GM10248 (cell line): ENCODE results near the gene LUZP2.
"Not testable (repeated sequence)": the region's sequence is repeated elsewhere in the genome, so short reads cannot be mapped to it uniquely, and the experiment has no call there.

Experiments used
- CTCF ChIA-PET: fragments of 300-600 bp; sonication (Branson Sonifier 250); formaldehyde crosslinking; extraction: SDS; loops from one replicate; lab custom pipeline; 2021; ENCODE audit warnings: antibody characterized with exemption; lab: Yijun Ruan, JAX
- POLR2A ChIA-PET: fragments of 350-650 bp; sonication (Branson Sonifier 250); formaldehyde crosslinking; extraction: SDS; loops from one replicate; lab custom pipeline; 2020; ENCODE audit warnings: antibody characterized with exemption; lab: Yijun Ruan, JAX
- DNase-seq: peaks from one replicate; pipeline ENCODE4 v3.0.0; 2012; ENCODE audit errors: extremely low spot score
- CTCF ChIP-seq: IDR thresholded peaks from 2 replicates; pipeline ENCODE4 v1.5.1; 2012; ENCODE audit warnings: mild to moderate bottlenecking, low read depth; ENCODE audit errors: extremely low read depth, missing control alignments, control extremely low read depth

The LUZP2 gene

GRCh38 chr11:24949406-24949805 lies 452.6 kb downstream of the LUZP2 start:
- ChIA-PET CTCF (no interaction called here), POLR2A (no interaction called here)
- DNase-seq = no peak
- no peak for TF ChIP-seq CTCF

DNA sequence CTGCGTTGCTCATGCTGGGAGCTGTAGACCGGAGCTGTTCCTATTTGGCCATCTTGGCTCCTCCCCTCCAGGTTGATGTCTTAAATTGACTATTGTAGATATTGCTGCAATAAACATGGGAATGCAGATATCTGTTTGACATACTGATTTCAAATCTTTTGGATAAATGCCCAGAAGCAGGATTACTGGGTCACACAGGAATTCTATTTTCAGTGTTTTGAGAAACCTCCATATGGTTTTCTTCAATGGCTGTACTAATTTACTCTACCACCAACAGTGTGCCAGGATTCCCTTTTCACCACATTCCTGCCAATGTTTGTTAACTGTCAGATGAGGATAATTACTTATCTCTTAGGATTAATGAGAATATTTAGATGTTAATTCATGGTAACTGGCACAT lies 467.0 kb downstream of the LUZP2 start:
- CTCF ChIA-PET = no interaction called here
- POLR2A ChIA-PET = no interaction called here
- TF ChIP-seq CTCF = no peak
- DNase-seq = no peak

- no peak for DNase-seq
- no peak for TF ChIP-seq CTCF
- POLR2A ChIA-PET = no interaction called here
- CTCF ChIA-PET = no interaction called here
Observed at GRCh38 chr11:24965748-24966147, 468.9 kb downstream of the LUZP2 start.

- POLR2A ChIA-PET, DNase-seq, CTCF ChIA-PET: not testable (repeated sequence)
Observed at GRCh38 chr11:24993903-24994302, 497.1 kb downstream of the LUZP2 start.

GRCh38 chr11:24999929-25000328 lies 503.1 kb downstream of the LUZP2 start:
- POLR2A ChIA-PET, DNase-seq: not testable (repeated sequence)
- CTCF ChIA-PET = interaction anchor here (1.0 kb wide), 1 partner anchor 11 kb away, joined by 3 read pairs; no protein-coding TSS in a partner anchor

- POLR2A ChIA-PET = no interaction called here
- no peak for DNase-seq
- no peak for TF ChIP-seq CTCF
- CTCF ChIA-PET = interaction anchor here (0.8 kb wide), 1 partner anchor 12 kb away, joined by 3 read pairs; no protein-coding TSS in a partner anchor
Observed at GRCh38 chr11:25037431-25037830, 540.6 kb downstream of the LUZP2 start.

GRCh38 chr11:25038131-25038530 lies 541.3 kb downstream of the LUZP2 start:
- CTCF ChIA-PET = no interaction called here

More at GRCh38 chr11:25038131-25038530, 541.3 kb downstream of the LUZP2 start:
- POLR2A ChIA-PET = no interaction called here
- TF ChIP-seq CTCF = no peak
- DNase-seq = no peak
